Caco-2 (cell line): ENCODE data around the gene COL4A3. TPM values are rescaled to one million over a fixed set of nuclear protein-coding genes. Genes with fewer than 3 reads are reported as not detected.

Experiments used
- BruUV-seq: library from RNA; stranded (reverse); fragments of 400-500 nt; replicated peaks from 2 replicates; lab custom pipeline; 2021; lab: Mats Ljungman, UMichigan
- CTCF ChIA-PET: fragments of 300-600 bp; sonication (Branson Sonifier 250); formaldehyde crosslinking; loops from one replicate; lab custom pipeline; 2022; ENCODE audit warnings: antibody characterized with exemption; lab: Charles Lee
- POLR2A ChIA-PET: fragments of 300-600 bp; sonication (Branson Sonifier 250); formaldehyde crosslinking; loops from one replicate; lab custom pipeline; 2022; ENCODE audit warnings: antibody characterized with exemption; lab: Charles Lee
- DNase-seq, 2 experiments: peaks; one replicate each; pipeline versions ENCODE4 v3.0.0 to v3.0.0-alpha.2; 2020 to 2022
- H3K27me3 ChIP-seq: replicated peaks from 2 replicates; pipeline ENCODE4 v1.6.0; 2011; ENCODE audit warnings: low read length; ENCODE audit not compliant: control insufficient read depth, insufficient read depth
- H3K36me3 ChIP-seq: 2 replicates; pipeline ENCODE4 v1.5.1; 2011; ENCODE audit warnings: low read length; ENCODE audit not compliant: control insufficient read depth, insufficient read depth
- H3K4me1 ChIP-seq: fragments of 250-450 bp; sonication (Bioruptor Pico); 2 replicates; pipeline ENCODE4 v1.5.1; 2020; ENCODE audit warnings: mild to moderate bottlenecking
- H3K4me3 ChIP-seq: 2 replicates; pipeline ENCODE4 v1.5.1; 2011; ENCODE audit warnings: low read depth, mild to moderate bottlenecking, control low read depth, low read length
- H3K9me3 ChIP-seq: fragments of 250-450 bp; sonication (Bioruptor Pico); 2 replicates; pipeline ENCODE4 v1.5.1; 2020; ENCODE audit warnings: mild to moderate bottlenecking, moderate library complexity
- H3K27ac Mint-ChIP-seq: one replicate; pipeline ENCODE4 v1.8.0; 2022; ENCODE audit warnings: mixed read lengths; ENCODE audit not compliant: unreplicated experiment
- H3K27me3 Mint-ChIP-seq: one replicate; pipeline ENCODE4 v1.8.0; 2022; ENCODE audit warnings: mixed read lengths; ENCODE audit not compliant: insufficient read depth, unreplicated experiment
- H3K36me3 Mint-ChIP-seq: one replicate; pipeline ENCODE4 v1.8.0; 2022; ENCODE audit warnings: mild to moderate bottlenecking, mixed read lengths; ENCODE audit not compliant: insufficient read depth, unreplicated experiment
- H3K4me1 Mint-ChIP-seq: one replicate; pipeline ENCODE4 v1.8.0; 2022; ENCODE audit warnings: low read depth, mixed read lengths; ENCODE audit not compliant: unreplicated experiment
- H3K4me3 Mint-ChIP-seq: one replicate; pipeline ENCODE4 v1.8.0; 2022; ENCODE audit warnings: mild to moderate bottlenecking, moderate library complexity, mixed read lengths; ENCODE audit not compliant: unreplicated experiment
- H3K9me3 Mint-ChIP-seq: one replicate; pipeline ENCODE4 v1.8.0; 2022; ENCODE audit warnings: mixed read lengths; ENCODE audit not compliant: unreplicated experiment
- CTCF ChIP-seq, 2 experiments: fragments of 200-600 bp in 1 of 2; IDR thresholded peaks; 1 replicate in 1 of 2; 2 replicates in 1 of 2; pipeline versions ENCODE4 v1.5.1 to v1.8.0; 2011 to 2022; ENCODE audit warnings: antibody characterized with exemption in 1 of 2, control low read depth in 1 of 2, inconsistent platforms in 1 of 2, low read depth in 1 of 2, low read length in 1 of 2, mild to moderate bottlenecking in 1 of 2, moderate library complexity in 1 of 2; ENCODE audit not compliant: insufficient read depth in 1 of 2, severe bottlenecking in 1 of 2, unreplicated experiment in 1 of 2
- intact Hi-C: fragments of 100-400 bp; cut with micrococcal nuclease; formaldehyde crosslinking; loops from one replicate; pipeline ENCODE4 v1.10.0; 2022; ENCODE audit not compliant: unreplicated experiment
- total RNA-seq: library from RNA; stranded (reverse); gene quantifications from 2 replicates; pipeline ENCODE4 v1.2.3, GENCODE V29; 2022

COL4A3 gene
- total RNA-seq, 1 experiment from 2014 or later = 4.2 TPM

GRCh38 chr2:227257820-227258219 lies 93.4 kb downstream of the COL4A3 start:
- H3K27me3 Mint-ChIP-seq = no peaks in the 10 kb centered on the region
- no peaks in the 10 kb centered on the region for H3K36me3 Mint-ChIP-seq
- H3K4me1 Mint-ChIP-seq = no peaks in the 10 kb centered on the region
- ChIA-PET CTCF (no interaction called here), POLR2A (no interaction called here)
- Histone ChIP-seq H3K4me3 (no peak overlapping the region), H3K4me1 (no peaks in the 10 kb centered on the region), H3K9me3 (no peaks in the 10 kb centered on the region), H3K27me3 (no peaks in the 10 kb centered on the region), H3K36me3 (no peaks in the 10 kb centered on the region)
- intact Hi-C loops = no loop called here
- TF ChIP-seq CTCF (IDR thresholded peaks at IDR 0.05; ENCODE audit: insufficient read depth in 1 of 2, low read depth in 1 of 2, low read length in 1 of 2, severe bottlenecking in 1 of 2, unreplicated experiment in 1 of 2) = no peak
- H3K27ac Mint-ChIP-seq = no peak overlapping the region
- no peaks in the 10 kb centered on the region for H3K9me3 Mint-ChIP-seq
- no peak for DNase-seq
- BruUV-seq = no TSS peak
- no peak overlapping the region for H3K4me3 Mint-ChIP-seq

GRCh38 chr2:227260041-227260440 lies 95.6 kb downstream of the COL4A3 start:
- no peak for DNase-seq
- ChIA-PET CTCF (no interaction called here), POLR2A (no interaction called here)
- no peaks in the 10 kb centered on the region for H3K36me3 ChIP-seq
- Mint-ChIP-seq H3K9me3 (no peaks in the 10 kb centered on the region), H3K27me3 (no peaks in the 10 kb centered on the region), H3K4me1 (no peaks in the 10 kb centered on the region), H3K27ac (no peak overlapping the region), H3K36me3 (no peaks in the 10 kb centered on the region), H3K4me3 (no peak overlapping the region)
- no peaks in the 10 kb centered on the region for H3K27me3 ChIP-seq
- H3K4me1 ChIP-seq = no peaks in the 10 kb centered on the region
- H3K4me3 ChIP-seq = no peak overlapping the region
- no peaks in the 10 kb centered on the region for H3K9me3 ChIP-seq
- BruUV-seq = no TSS peak
- intact Hi-C loops = no loop called here
- no peak for TF ChIP-seq CTCF (IDR thresholded peaks at IDR 0.05; ENCODE audit: insufficient read depth in 1 of 2, low read depth in 1 of 2, low read length in 1 of 2, severe bottlenecking in 1 of 2, unreplicated experiment in 1 of 2)

- H3K4me3 ChIP-seq = no peak overlapping the region
- intact Hi-C loops = no loop called here
- Mint-ChIP-seq H3K4me1 (peaks cover 6% of the 10 kb centered on the region), H3K36me3 (no peaks in the 10 kb centered on the region), H3K4me3 (no peak overlapping the region), H3K27me3 (no peaks in the 10 kb centered on the region), H3K9me3 (no peaks in the 10 kb centered on the region), H3K27ac (no peak overlapping the region)
- no TSS peak for BruUV-seq
- no peaks in the 10 kb centered on the region for H3K9me3 ChIP-seq
- TF ChIP-seq CTCF (IDR thresholded peaks at IDR 0.05; ENCODE audit: insufficient read depth in 1 of 2, low read depth in 1 of 2, low read length in 1 of 2, severe bottlenecking in 1 of 2, unreplicated experiment in 1 of 2) = no peak
- CTCF ChIA-PET = no interaction called here
- H3K27me3 ChIP-seq = no peaks in the 10 kb centered on the region
- no peaks in the 10 kb centered on the region for H3K4me1 ChIP-seq
- no peak for DNase-seq
- POLR2A ChIA-PET = no interaction called here
- H3K36me3 ChIP-seq = no peaks in the 10 kb centered on the region
These were observed 103.1 kb downstream of the COL4A3 start for GRCh38 chr2:227267410-227268115.
